Progenitor cell of endocrine pancreas (in vitro differentiated cells): ENCODE results near the gene LRG1. TPM values are rescaled to one million over a fixed set of nuclear protein-coding genes. Genes with fewer than 3 reads are reported as not detected.

Experiments
- DNase-seq: peaks from one replicate; pipeline ENCODE4 v3.0.0; 2021; ENCODE audit warnings: low spot score; ENCODE audit not compliant: unreplicated experiment
- H3K27ac Mint-ChIP-seq: 2 replicates; pipeline ENCODE4 v1.8.0; 2021; ENCODE audit warnings: mild to moderate bottlenecking, moderate library complexity, mixed read lengths
- H3K27me3 Mint-ChIP-seq: 2 replicates; pipeline ENCODE4 v1.8.0; 2021; ENCODE audit warnings: mixed read lengths
- H3K36me3 Mint-ChIP-seq: 2 replicates; pipeline ENCODE4 v1.8.0; 2022; ENCODE audit warnings: mixed read lengths; ENCODE audit not compliant: insufficient read depth
- H3K4me1 Mint-ChIP-seq: 2 replicates; pipeline ENCODE4 v1.8.0; 2021; ENCODE audit warnings: low read depth, mixed read lengths
- H3K4me3 Mint-ChIP-seq: 2 replicates; pipeline ENCODE4 v1.8.0; 2021; ENCODE audit warnings: low read depth, mild to moderate bottlenecking, moderate library complexity, mixed read lengths
- H3K9me3 Mint-ChIP-seq: 2 replicates; pipeline ENCODE4 v1.8.0; 2021; ENCODE audit warnings: low read depth, mixed read lengths
- total RNA-seq: library from RNA; stranded (reverse); gene quantifications from 2 replicates; pipeline ENCODE4 v1.2.1, GENCODE V29; 2021
- TF ChIP-seq, protein P1 (sequence below): fragments of 200-600 bp; sonication (generic); IDR thresholded peaks from one replicate; pipeline ENCODE4 v1.5.0; 2021; ENCODE audit warnings: antibody characterized with exemption, mild to moderate bottlenecking; ENCODE audit not compliant: unreplicated experiment

The LRG1 gene
- total RNA-seq, 1 donor from 2014 or later = 0.34 TPM

DNA sequence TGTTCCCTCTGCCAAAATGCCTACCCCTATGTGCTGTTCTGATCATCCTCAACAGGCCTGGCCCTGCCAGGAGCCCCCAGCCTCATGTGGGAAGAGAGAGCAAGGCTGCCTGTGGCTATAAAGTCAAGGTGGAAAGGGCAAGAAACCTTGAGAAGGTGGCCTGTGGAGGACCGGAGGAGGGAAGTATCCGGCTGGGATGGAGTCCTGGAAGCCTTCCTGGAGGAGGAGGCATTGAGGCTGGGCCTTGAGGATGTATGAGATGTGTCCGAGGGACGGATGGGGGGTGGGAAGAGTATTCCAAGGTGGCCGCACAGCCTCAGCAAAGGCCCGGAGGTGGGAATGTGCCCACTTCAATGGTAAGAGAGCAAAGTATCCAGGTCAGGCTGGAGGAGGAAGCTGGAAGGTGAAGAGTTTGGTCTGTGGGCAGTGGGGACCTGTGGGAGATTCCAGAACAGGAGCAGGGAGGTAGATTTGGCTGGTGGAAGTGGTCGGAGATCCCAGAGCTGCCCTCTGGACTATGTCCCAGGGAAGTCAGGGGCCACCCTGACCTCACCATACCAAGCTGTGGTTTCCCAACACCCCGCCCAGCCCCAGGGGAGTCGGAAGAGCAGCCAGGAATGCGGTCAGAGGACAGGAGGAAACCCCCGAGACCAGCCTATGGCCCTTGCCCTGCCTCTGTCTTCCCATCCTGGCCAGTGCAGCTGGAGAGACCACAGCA, 18.5 kb downstream of the LRG1 start:
- TF ChIP-seq, protein P1, sequence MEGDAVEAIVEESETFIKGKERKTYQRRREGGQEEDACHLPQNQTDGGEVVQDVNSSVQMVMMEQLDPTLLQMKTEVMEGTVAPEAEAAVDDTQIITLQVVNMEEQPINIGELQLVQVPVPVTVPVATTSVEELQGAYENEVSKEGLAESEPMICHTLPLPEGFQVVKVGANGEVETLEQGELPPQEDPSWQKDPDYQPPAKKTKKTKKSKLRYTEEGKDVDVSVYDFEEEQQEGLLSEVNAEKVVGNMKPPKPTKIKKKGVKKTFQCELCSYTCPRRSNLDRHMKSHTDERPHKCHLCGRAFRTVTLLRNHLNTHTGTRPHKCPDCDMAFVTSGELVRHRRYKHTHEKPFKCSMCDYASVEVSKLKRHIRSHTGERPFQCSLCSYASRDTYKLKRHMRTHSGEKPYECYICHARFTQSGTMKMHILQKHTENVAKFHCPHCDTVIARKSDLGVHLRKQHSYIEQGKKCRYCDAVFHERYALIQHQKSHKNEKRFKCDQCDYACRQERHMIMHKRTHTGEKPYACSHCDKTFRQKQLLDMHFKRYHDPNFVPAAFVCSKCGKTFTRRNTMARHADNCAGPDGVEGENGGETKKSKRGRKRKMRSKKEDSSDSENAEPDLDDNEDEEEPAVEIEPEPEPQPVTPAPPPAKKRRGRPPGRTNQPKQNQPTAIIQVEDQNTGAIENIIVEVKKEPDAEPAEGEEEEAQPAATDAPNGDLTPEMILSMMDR = no peak
- Mint-ChIP-seq H3K27me3 (peaks cover 15% of the 10 kb centered on the region), H3K9me3 (no peaks in the 10 kb centered on the region), H3K4me3 (no peak overlapping the region), H3K36me3 (no peaks in the 10 kb centered on the region), H3K4me1 (no peaks in the 10 kb centered on the region), H3K27ac (no peak overlapping the region)
- DNase-seq = no peak

DNA sequence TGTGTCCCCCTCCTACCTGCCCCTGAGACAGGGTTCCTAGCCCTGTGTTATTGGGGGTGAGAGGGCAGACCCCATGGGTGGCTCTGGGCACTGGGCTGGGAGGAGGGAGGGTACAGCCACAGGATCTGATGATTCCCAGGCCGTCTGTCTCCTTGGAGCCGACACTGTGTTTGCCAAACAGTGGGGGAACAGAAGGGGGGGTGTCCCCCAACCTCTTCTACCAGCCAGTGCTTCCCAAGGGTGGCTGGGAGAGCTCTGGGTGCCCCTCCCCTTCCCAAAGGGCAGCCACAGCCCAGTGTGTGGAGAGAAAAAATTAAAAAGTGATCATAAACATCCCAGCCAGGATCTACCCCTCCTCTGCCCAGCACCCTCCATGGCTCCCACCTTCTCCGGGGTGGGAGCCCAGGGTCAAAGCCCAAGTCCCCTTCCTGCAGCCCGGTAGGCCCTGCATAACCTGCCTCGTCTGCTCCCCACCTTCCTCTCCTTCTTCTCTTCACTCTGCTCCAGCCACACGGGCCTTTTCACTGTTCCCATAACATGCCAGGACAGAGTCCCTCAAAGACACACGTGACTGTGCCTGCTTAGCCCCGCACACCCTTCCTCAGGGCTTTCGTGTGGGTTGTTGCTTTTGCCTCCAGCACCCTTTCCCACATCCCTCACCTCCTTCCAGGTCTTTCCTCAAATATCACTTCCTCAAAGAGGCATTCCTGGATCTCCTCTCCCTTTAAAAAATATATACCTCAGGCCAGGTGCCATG, 20.1 kb downstream of the LRG1 start:
- no peak for DNase-seq
- H3K27me3 Mint-ChIP-seq = peaks cover 15% of the 10 kb centered on the region
- TF ChIP-seq, protein P1 = no peak
- H3K27ac Mint-ChIP-seq = peak overlapping the region; percentile 44
- no peak overlapping the region for H3K4me3 Mint-ChIP-seq
- no peaks in the 10 kb centered on the region for H3K9me3 Mint-ChIP-seq
- no peaks in the 10 kb centered on the region for H3K4me1 Mint-ChIP-seq
- no peaks in the 10 kb centered on the region for H3K36me3 Mint-ChIP-seq

DNA sequence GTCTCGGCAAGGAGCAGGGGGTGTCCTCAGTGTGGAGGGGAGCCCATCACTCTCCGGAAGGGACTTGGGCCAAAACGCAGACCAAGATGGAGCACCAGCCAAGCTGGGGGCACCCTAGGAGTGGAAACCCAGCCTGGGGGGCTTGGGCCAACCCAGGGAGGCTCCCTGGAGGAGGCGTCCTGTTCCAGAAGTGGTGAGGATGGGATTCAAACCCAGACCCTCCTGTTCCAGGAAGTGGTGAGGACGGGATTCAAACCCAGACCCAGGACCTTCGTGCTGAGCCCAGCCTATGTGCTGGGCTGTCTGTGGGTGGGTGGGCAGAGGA, 20.7 kb downstream of the LRG1 start:
- H3K9me3 Mint-ChIP-seq = no peaks in the 10 kb centered on the region
- H3K4me3 Mint-ChIP-seq = no peak overlapping the region
- H3K27me3 Mint-ChIP-seq = peaks cover 15% of the 10 kb centered on the region

DNA sequence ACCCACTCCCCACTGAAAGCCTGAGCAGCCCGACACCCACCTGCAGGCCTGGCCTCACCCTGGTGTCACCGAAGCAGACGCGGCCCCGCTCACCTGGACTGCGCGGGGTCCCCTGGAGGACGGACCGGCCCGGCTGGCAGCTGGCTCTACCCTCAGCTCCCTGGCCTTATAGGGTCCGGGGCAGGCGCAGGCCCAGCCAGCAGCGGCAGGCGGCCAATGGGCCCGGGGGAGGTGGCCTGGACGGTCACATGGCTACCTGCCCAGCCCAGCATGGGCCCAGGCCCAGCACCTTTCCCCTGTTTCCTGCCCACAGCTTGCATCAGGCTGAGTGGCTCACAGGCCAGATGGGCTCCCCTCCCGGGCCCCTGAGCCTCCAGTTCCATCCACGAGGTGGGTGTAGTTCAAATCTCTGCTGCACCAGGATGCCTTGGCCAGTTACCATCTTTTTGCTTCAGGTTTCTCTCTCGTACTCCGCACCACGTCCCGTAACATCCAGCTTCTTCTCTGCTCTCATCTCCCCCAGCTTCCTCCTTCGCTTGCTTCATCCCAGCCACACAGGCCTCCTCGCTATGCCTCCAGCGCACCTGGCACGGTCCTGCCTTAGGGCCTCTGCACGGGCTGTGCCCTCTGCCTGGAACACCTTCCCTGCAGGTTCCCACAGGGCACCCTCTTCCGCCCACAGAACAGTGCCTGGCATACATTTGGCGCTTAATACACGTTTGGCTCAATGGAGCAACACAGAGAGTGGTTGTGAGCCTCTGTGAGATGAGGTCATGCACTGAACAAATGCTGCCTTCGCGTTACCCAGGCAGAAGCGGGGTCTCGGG, 21.3 kb downstream of the LRG1 start, which contains the start of gene PLIN4:
PLIN4 (minus strand) TSS at position 142 of the 827 bp plus-strand sequence. CDS start 214 bp downstream, outside the sequence.
- no peaks in the 10 kb centered on the region for H3K9me3 Mint-ChIP-seq
- no peaks in the 10 kb centered on the region for H3K36me3 Mint-ChIP-seq
- no peak within 1 kb of the TSS for H3K4me3 Mint-ChIP-seq
- no peak for DNase-seq
- TF ChIP-seq, protein P1 = no peak
- H3K27me3 Mint-ChIP-seq = peaks cover 18% of the 10 kb centered on the region
- H3K4me1 Mint-ChIP-seq = no peaks in the 10 kb centered on the region
- H3K27ac Mint-ChIP-seq = no peak within 1 kb of the TSS

More for the DNA sequence above, 20.7 kb downstream of the LRG1 start:
- TF ChIP-seq, protein P1 = no peak
- H3K27ac Mint-ChIP-seq = no peak overlapping the region
- DNase-seq = no peak
- no peaks in the 10 kb centered on the region for H3K36me3 Mint-ChIP-seq
- H3K4me1 Mint-ChIP-seq = no peaks in the 10 kb centered on the region

DNA sequence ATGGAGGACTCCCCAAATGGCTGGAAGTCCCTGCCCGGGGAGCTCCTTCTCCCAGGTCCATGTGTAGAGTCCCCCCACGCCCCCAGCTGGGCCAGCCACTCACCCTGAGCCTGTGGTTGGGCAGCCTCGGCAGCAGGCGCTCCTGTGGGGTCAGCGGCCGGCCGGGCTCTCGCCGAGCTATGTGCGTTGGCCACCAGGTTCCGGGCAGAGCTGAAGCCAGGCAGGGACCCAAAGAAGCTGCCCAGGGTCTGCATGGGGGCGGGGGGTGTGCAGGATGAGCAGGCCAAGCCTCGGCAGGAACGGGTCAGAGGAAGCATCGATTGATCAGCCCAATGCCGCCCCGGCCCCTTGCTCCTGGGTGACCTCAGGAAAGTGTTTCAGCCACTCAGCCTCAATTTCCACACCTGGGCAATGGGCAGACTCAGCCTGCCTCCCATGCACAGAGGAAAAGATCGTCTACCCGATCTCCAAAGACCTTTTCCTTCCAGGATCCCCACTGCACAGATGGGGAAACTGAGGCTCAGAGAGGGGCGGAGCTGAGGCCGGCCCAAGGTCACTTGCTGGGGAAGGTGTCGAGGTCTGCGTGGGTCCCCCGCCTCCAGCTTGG, 22.3 kb downstream of the LRG1 start:
- TF ChIP-seq, protein P1 = no peak
- Mint-ChIP-seq H3K4me1 (no peaks in the 10 kb centered on the region), H3K9me3 (no peaks in the 10 kb centered on the region), H3K36me3 (no peaks in the 10 kb centered on the region), H3K27me3 (peaks cover 18% of the 10 kb centered on the region), H3K4me3 (no peak overlapping the region), H3K27ac (no peak overlapping the region)
- DNase-seq = no peak
